Colonic mucosa (tissue), 2 donors: Measurements from ENCODE around the gene SIVA1. TPM values are rescaled to one million over a fixed set of nuclear protein-coding genes. Genes with fewer than 3 reads are reported as not detected.

Experiments
- total RNA-seq, 2 donors: library from RNA; stranded (reverse); fragmentation: NEBNext Ultra II Directional in 1 of 2; extraction: Animal tissue kit (Norgen Biotek cat#: 25700) in 1 of 2; gene quantifications; one replicate each; pipeline ENCODE4 v1.2.1, GENCODE V29; 2021
- donor health status: DM: no; HTN: no; CAD: no.
- donor health status: DM: no; HTN: no; CAD: no.

Gene SIVA1
- total RNA-seq, 2 donors from 2014 or later = 58.8 to 153 TPM

Other genes starting within 250 kb of the SIVA1 start
- under 1 TPM in 1 of 2 donors, not detected in 1; 0.13 TPM for gene C14orf180, start 173.4 kb upstream of the SIVA1 start, total RNA-seq
- under 1 TPM in 1 of 2 donors, not detected in 1; 0.69 TPM for gene TMEM179, start 148.4 kb upstream of the SIVA1 start, total RNA-seq
- 100 to 1,000 TPM; 162 to 264 TPM for gene INF2, start 63.5 kb upstream of the SIVA1 start, total RNA-seq
- 1 to 10 TPM; 3.5 to 4.0 TPM for gene ADSS1, start 28.9 kb upstream of the SIVA1 start, total RNA-seq
- 100 to 1,000 TPM; 117 to 181 TPM for gene AKT1, start 42.6 kb downstream of the SIVA1 start, total RNA-seq
- 1 to 10 TPM; 6.6 to 7.0 TPM for gene ZBTB42, start 48.0 kb downstream of the SIVA1 start, total RNA-seq
- 100 to 1,000 TPM in 1 of 2 donors, 10 to 100 TPM in 1; 57.2 to 110 TPM for gene CEP170B, start 112.1 kb downstream of the SIVA1 start, total RNA-seq
- 1 to 10 TPM in 1 of 2 donors, not detected in 1; 1.2 TPM for gene PLD4, start 171.7 kb downstream of the SIVA1 start, total RNA-seq
- 10 to 100 TPM in 1 of 2 donors, 1 to 10 TPM in 1; 5.1 to 21.5 TPM for gene AHNAK2, start 225.2 kb downstream of the SIVA1 start, total RNA-seq
- gene CLBA1, start 232.6 kb downstream of the SIVA1 start, total RNA-seq = 1 to 10 TPM; 3.8 TPM